Erythroblast (primary cell): Measurements from ENCODE around the gene CTSA.

Experiments used
- GATA1 ChIP-seq: IDR thresholded peaks from 2 replicates; pipeline ENCODE4 v1.6.1; 2011; ENCODE audit warnings: low read depth, mild to moderate bottlenecking, control low read depth, low read length, moderate library complexity
- POLR2A ChIP-seq: IDR thresholded peaks from 2 replicates; pipeline ENCODE4 v1.6.1; 2011; ENCODE audit warnings: mild to moderate bottlenecking, low read length

DNA sequence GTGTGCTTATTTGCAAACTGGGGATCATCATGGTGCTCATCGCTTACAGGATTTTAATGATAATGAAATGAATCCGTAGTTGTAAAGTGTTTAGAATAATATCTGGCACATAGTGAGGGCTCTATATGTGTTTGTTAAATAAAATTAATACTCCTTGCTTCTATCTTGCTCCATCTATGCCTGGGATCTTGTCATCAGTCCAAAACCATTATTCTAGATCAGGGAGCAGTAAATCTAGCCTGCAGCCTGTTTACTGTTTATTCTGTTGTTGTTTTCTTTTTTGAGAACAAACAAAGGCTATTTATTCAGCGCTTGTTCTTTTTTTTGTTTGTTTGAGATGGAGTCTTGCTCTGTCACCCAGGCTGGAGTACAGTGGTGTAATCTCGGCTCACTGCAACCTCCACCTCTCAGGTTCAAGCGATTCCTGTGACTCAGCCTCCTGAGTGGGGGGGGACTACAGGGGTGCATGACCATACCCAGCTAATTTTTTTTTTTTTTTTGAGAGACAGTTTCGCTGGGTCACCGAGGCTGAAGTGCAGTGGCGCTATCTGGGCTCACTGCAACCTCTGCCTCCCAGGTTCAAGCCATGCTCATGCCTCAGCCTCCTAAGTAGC is 42.1 kb upstream of the CTSA start:
- TF ChIP-seq POLR2A (no peak), GATA1 (no peak)
